HCT116 (cell line): ENCODE measurements around the gene C1orf105. TPM values are rescaled to one million over a fixed set of nuclear protein-coding genes. Genes with fewer than 3 reads are reported as not detected.

ENCODE experiments used
- ATAC-seq: fragments of 200-7000 bp; cut with Tn5 transposase; 2 replicates; pipeline ENCODE4 v1.9.1; 2020; ENCODE audit warnings: mild to moderate bottlenecking, moderate library complexity
- BruUV-seq: library from RNA; stranded (reverse); fragments of 400-500 nt; replicated peaks from 2 replicates; lab custom pipeline; 2021; lab: Mats Ljungman, UMichigan
- CTCF ChIA-PET: fragments of 300-600 bp; sonication (Branson Sonifier 250); formaldehyde crosslinking; loops from one replicate; lab custom pipeline; 2021; ENCODE audit warnings: antibody characterized with exemption; lab: Charles Lee
- POLR2A ChIA-PET: fragments of 300-600, 350-600 bp; sonication (Branson Sonifier 250); formaldehyde crosslinking; loops from one replicate; lab custom pipeline; 2021; ENCODE audit warnings: antibody characterized with exemption; lab: Charles Lee
- RAD21 ChIA-PET, 2 experiments: fragments of 300-600 bp; sonication (Branson Sonifier 250); formaldehyde crosslinking; loops; one replicate each; lab custom pipeline; 2023; ENCODE audit warnings: low total read pairs in 2 of 2; ENCODE audit not compliant: uncharacterized antibody in 2 of 2, unreplicated experiment in 2 of 2, low non-redundant PET in 1 of 2; lab: Charles Lee
- DNase-seq: peaks from one replicate; pipeline ENCODE4 v3.0.0-alpha.2; 2010; ENCODE audit warnings: low read depth, low spot score
- H2AFZ ChIP-seq: fragments of 200-600 bp; shearing (Covaris generic), sonication (generic); 2 replicates; pipeline ENCODE4 v1.6.1; 2017; ENCODE audit warnings: low read depth, mixed run types, mixed read lengths, antibody characterized with exemption, low read length; ENCODE audit not compliant: poor library complexity, severe bottlenecking
- H3K27ac ChIP-seq: 2 replicates; pipeline ENCODE4 v1.5.1; 2012; ENCODE audit warnings: low read depth, low read length
- H3K27me3 ChIP-seq: fragments of 200-600 bp; sonication (generic); 2 replicates; pipeline ENCODE4 v1.6.1; 2016; ENCODE audit warnings: mixed run types, low read length, mixed read lengths; ENCODE audit not compliant: insufficient read depth
- H3K36me3 ChIP-seq, 2 experiments: fragments of 200-500 bp in 1 of 2; fragments of 200-600 bp in 1 of 2; sonication (Bioruptor generic) in 1 of 2; sonication (generic) in 1 of 2; 2 replicates each; pipeline versions ENCODE4 v1.5.1 to v1.6.1; 2014 to 2016; ENCODE audit warnings: low read length in 2 of 2, inconsistent platforms in 1 of 2, mixed read lengths in 1 of 2, mixed run types in 1 of 2; ENCODE audit not compliant: insufficient read depth in 2 of 2, control insufficient read depth in 1 of 2
- H3K4me1 ChIP-seq, 2 experiments: fragments of 200-600 bp in 1 of 2; sonication (generic) in 1 of 2; 2 replicates each; pipeline versions ENCODE4 v1.5.1 to v1.6.1; 2012 to 2017; ENCODE audit warnings: low read length in 2 of 2, inconsistent platforms in 1 of 2, mild to moderate bottlenecking in 1 of 2, mixed read lengths in 1 of 2, mixed run types in 1 of 2, moderate library complexity in 1 of 2; ENCODE audit not compliant: insufficient read depth in 2 of 2, control insufficient read depth in 1 of 2
- H3K4me2 ChIP-seq: fragments of 200-600 bp; sonication (generic); 2 replicates; pipeline ENCODE4 v1.6.1; 2017; ENCODE audit warnings: mixed run types, low read length, mixed read lengths
- H3K4me3 ChIP-seq, 2 experiments: fragments of 200-600 bp in 1 of 2; sonication (generic) in 1 of 2; replicated peaks in 1 of 2; 2 replicates each; pipeline ENCODE4 v1.5.1; 2011 to 2016; ENCODE audit warnings: low read length in 2 of 2, control low read depth in 1 of 2, low read depth in 1 of 2, mild to moderate bottlenecking in 1 of 2, mixed read lengths in 1 of 2, mixed run types in 1 of 2
- H3K79me2 ChIP-seq: fragments of 200-600 bp; sonication (generic); 2 replicates; pipeline ENCODE4 v1.6.1; 2017; ENCODE audit warnings: mild to moderate bottlenecking, mixed run types, low read length, moderate library complexity, mixed read lengths; ENCODE audit not compliant: insufficient read depth
- H3K9ac ChIP-seq: fragments of 200-600 bp; sonication (generic); 2 replicates; pipeline ENCODE4 v1.6.1; 2016; ENCODE audit warnings: low read length, mixed read lengths
- H3K9me2 ChIP-seq: fragments of 200-600 bp; sonication (generic), shearing (Covaris generic); 2 replicates; pipeline ENCODE4 v1.6.1; 2017; ENCODE audit warnings: mixed run types, mild to moderate bottlenecking, moderate library complexity; ENCODE audit not compliant: insufficient read depth
- H3K9me3 ChIP-seq, 2 experiments: fragments of 200-500 bp in 1 of 2; fragments of 200-600 bp in 1 of 2; sonication (Bioruptor generic) in 1 of 2; sonication (generic) in 1 of 2; 2 replicates each; pipeline ENCODE4 v1.6.1; 2014 to 2017; ENCODE audit warnings: low read length in 2 of 2, mixed read lengths in 2 of 2, inconsistent platforms in 1 of 2, low read depth in 1 of 2, mild to moderate bottlenecking in 1 of 2, mixed run types in 1 of 2, moderate library complexity in 1 of 2; ENCODE audit not compliant: control insufficient read depth in 1 of 2, insufficient read depth in 1 of 2
- H4K20me1 ChIP-seq: fragments of 200-600 bp; sonication (generic), shearing (Covaris generic); 2 replicates; pipeline ENCODE4 v1.6.1; 2017; ENCODE audit warnings: mixed run types, mild to moderate bottlenecking, moderate library complexity; ENCODE audit not compliant: insufficient read depth
- CBX3 ChIP-seq: IDR thresholded peaks from 2 replicates; pipeline ENCODE4 v1.6.1; 2012; ENCODE audit warnings: low read depth
- CEBPB ChIP-seq: IDR thresholded peaks from 2 replicates; pipeline ENCODE4 v1.6.1; 2012; ENCODE audit warnings: low read depth
- EGR1 ChIP-seq: IDR thresholded peaks from 2 replicates; pipeline ENCODE4 v1.6.1; 2012; ENCODE audit warnings: low read depth
- ELF1 ChIP-seq: IDR thresholded peaks from 2 replicates; pipeline ENCODE4 v1.6.1; 2012; ENCODE audit warnings: low read depth, borderline replicate concordance
- EZH2 ChIP-seq: fragments of 200-600 bp; sonication (generic); IDR thresholded peaks from 2 replicates; pipeline ENCODE4 v1.6.1; 2017; ENCODE audit warnings: antibody characterized with exemption, mixed run types
- EZH2phosphoT487 ChIP-seq: fragments of 200-600 bp; IDR thresholded peaks from 2 replicates; pipeline ENCODE4 v1.6.1; 2018; ENCODE audit warnings: antibody characterized with exemption, borderline replicate concordance
- FOSL1 ChIP-seq: IDR thresholded peaks from 2 replicates; pipeline ENCODE4 v1.6.1; 2012; ENCODE audit warnings: low read depth
- POLR2A ChIP-seq: IDR thresholded peaks from 2 replicates; pipeline ENCODE4 v1.7.0; 2011; ENCODE audit warnings: borderline replicate concordance; ENCODE audit not compliant: insufficient read depth, insufficient read length; ENCODE audit errors: extremely low read depth
- POLR2AphosphoS5 ChIP-seq: IDR thresholded peaks from 2 replicates; pipeline ENCODE4 v1.6.1; 2011; ENCODE audit warnings: mild to moderate bottlenecking, low read depth, low read length, moderate library complexity
- RAD21 ChIP-seq: IDR thresholded peaks from 2 replicates; pipeline ENCODE4 v1.6.1; 2012; ENCODE audit warnings: low read depth, mild to moderate bottlenecking
- SRF ChIP-seq: IDR thresholded peaks from 2 replicates; pipeline ENCODE4 v1.6.1; 2012; ENCODE audit warnings: low read depth
- TCF7L2 ChIP-seq: IDR thresholded peaks from 2 replicates; pipeline ENCODE4 v1.7.0; 2011; ENCODE audit warnings: borderline replicate concordance, inconsistent platforms; ENCODE audit not compliant: insufficient read depth, insufficient read length; ENCODE audit errors: extremely low read depth
- YY1 ChIP-seq: IDR thresholded peaks from 2 replicates; pipeline ENCODE4 v1.6.1; 2011; ENCODE audit warnings: low read length, low read depth, moderate library complexity, mild to moderate bottlenecking; ENCODE audit not compliant: insufficient replicate concordance; ENCODE audit errors: extremely low read depth
- intact Hi-C: fragments of 100-400 bp; cut with micrococcal nuclease; formaldehyde crosslinking; loops from 2 replicates; pipeline ENCODE4 v1.10.0; 2022
- total RNA-seq: library from RNA; stranded (reverse); gene quantifications from one replicate; pipeline ENCODE4 v1.2.1, GENCODE V29; 2021; ENCODE audit not compliant: unreplicated experiment
- TF ChIP-seq, protein P1 (sequence below): IDR thresholded peaks from 2 replicates; pipeline ENCODE4 v1.6.1; 2012; ENCODE audit warnings: low read depth
- TF ChIP-seq, protein P2 (sequence below): IDR thresholded peaks from 2 replicates; pipeline ENCODE4 v1.6.1; 2012
- TF ChIP-seq, protein P3 (sequence below): IDR thresholded peaks from 2 replicates; pipeline ENCODE4 v1.6.1; 2011; ENCODE audit warnings: mild to moderate bottlenecking, low read length, moderate library complexity; ENCODE audit not compliant: insufficient replicate concordance; ENCODE audit errors: extremely low read depth

The C1orf105 gene
- total RNA-seq, 1 experiment from 2014 or later, result not detected

DNA sequence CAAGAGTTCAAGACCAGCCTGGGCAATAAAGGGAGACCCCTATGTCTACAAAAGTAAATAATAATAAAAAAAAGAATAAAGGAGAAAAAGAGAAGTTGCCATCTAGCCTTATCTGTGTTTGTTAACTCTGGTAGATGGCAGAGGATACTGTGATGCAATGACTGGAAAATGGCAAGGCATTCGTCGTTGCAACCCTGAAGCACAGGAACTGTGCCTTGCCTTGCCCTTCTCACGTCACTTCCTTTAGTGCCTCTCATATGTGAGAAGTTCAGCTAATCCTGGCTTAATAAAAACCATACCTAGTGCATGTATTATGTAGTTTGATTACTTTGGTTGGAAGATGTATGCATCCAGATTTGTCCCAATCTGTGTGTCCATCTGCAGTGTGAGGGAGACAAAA, 49.2 kb downstream of the C1orf105 start (continued):
- TF ChIP-seq, protein P1, sequence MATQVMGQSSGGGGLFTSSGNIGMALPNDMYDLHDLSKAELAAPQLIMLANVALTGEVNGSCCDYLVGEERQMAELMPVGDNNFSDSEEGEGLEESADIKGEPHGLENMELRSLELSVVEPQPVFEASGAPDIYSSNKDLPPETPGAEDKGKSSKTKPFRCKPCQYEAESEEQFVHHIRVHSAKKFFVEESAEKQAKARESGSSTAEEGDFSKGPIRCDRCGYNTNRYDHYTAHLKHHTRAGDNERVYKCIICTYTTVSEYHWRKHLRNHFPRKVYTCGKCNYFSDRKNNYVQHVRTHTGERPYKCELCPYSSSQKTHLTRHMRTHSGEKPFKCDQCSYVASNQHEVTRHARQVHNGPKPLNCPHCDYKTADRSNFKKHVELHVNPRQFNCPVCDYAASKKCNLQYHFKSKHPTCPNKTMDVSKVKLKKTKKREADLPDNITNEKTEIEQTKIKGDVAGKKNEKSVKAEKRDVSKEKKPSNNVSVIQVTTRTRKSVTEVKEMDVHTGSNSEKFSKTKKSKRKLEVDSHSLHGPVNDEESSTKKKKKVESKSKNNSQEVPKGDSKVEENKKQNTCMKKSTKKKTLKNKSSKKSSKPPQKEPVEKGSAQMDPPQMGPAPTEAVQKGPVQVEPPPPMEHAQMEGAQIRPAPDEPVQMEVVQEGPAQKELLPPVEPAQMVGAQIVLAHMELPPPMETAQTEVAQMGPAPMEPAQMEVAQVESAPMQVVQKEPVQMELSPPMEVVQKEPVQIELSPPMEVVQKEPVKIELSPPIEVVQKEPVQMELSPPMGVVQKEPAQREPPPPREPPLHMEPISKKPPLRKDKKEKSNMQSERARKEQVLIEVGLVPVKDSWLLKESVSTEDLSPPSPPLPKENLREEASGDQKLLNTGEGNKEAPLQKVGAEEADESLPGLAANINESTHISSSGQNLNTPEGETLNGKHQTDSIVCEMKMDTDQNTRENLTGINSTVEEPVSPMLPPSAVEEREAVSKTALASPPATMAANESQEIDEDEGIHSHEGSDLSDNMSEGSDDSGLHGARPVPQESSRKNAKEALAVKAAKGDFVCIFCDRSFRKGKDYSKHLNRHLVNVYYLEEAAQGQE, result no peak
- TF ChIP-seq EGR1 (no peak), EZH2 (no peak), CEBPB (no peak), EZH2phosphoT487 (no peak)

DNA sequence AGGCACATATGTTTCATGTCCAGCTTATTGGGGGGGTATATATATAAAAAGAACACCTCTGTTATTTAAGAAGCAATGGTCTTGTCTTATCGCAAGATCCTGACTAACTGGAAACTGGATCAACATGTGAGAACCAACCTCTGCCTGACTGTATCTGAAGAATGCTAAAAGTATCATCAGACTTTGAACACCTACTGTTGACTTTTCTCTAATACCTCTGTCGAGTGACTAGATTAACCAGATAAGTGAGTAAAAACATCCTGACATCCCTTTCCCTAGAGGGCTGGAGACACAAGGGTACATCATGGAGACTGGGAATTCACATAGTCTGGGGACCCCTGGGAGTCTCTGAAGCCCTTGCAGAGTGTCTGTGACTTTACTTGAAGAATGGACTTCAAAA, 49.7 kb downstream of the C1orf105 start:
- no TSS peak for BruUV-seq
- H3K27me3 ChIP-seq, result no peaks in the 10 kb centered on the region
- no peaks in the 10 kb centered on the region for H3K9me3 ChIP-seq
- ChIA-PET CTCF (no interaction called here), RAD21 (no interaction called here), POLR2A (no interaction called here)
- no peaks in the 10 kb centered on the region for H3K79me2 ChIP-seq
- intact Hi-C loops, result no loop called here
- H3K4me2 ChIP-seq, result no peak overlapping the region
- H3K9ac ChIP-seq, result no peak overlapping the region
- H3K36me3 ChIP-seq, result no peaks in the 10 kb centered on the region
- DNase-seq (no peak), ATAC-seq (no peak)
- peaks cover 8 to 29% of the 10 kb centered on the region in 2 experiments; a peak in 3 of 4 replicates for H3K4me1 ChIP-seq
- H3K4me3 ChIP-seq, result no peak overlapping the region
- no peak overlapping the region for H3K27ac ChIP-seq
- TF ChIP-seq FOSL1 (no peak), SRF (no peak), CEBPB (no peak), RAD21 (no peak), POLR2AphosphoS5 (no peak), EZH2 (no peak), TCF7L2 (no peak), POLR2A (no peak), YY1 (no peak), ELF1 (no peak), CBX3 (no peak)
- TF ChIP-seq, protein P2, sequence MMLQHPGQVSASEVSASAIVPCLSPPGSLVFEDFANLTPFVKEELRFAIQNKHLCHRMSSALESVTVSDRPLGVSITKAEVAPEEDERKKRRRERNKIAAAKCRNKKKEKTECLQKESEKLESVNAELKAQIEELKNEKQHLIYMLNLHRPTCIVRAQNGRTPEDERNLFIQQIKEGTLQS, result no peak
- TF ChIP-seq, protein P3, sequence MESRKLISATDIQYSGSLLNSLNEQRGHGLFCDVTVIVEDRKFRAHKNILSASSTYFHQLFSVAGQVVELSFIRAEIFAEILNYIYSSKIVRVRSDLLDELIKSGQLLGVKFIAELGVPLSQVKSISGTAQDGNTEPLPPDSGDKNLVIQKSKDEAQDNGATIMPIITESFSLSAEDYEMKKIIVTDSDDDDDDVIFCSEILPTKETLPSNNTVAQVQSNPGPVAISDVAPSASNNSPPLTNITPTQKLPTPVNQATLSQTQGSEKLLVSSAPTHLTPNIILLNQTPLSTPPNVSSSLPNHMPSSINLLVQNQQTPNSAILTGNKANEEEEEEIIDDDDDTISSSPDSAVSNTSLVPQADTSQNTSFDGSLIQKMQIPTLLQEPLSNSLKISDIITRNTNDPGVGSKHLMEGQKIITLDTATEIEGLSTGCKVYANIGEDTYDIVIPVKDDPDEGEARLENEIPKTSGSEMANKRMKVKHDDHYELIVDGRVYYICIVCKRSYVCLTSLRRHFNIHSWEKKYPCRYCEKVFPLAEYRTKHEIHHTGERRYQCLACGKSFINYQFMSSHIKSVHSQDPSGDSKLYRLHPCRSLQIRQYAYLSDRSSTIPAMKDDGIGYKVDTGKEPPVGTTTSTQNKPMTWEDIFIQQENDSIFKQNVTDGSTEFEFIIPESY, result no peak
- no peaks in the 10 kb centered on the region for H4K20me1 ChIP-seq
- no peaks in the 10 kb centered on the region for H3K9me2 ChIP-seq
- H2AFZ ChIP-seq, result no peak overlapping the region
